SK-N-SH treated with all-trans-retinoic acid at 6 μM for 48 hours (cell line): ENCODE results near the gene SPATA25.

Source experiments
- ATAC-seq: fragments of 200-7000 bp; cut with Tn5 transposase; 3 replicates; pipeline ENCODE4 v1.9.1; 2020; ENCODE audit warnings: mild to moderate bottlenecking, moderate library complexity
- ARNTL ChIP-seq: fragments of 450-650 bp; formaldehyde crosslinking; IDR thresholded peaks from 2 replicates; pipeline ENCODE4 v1.5.0; 2020; ENCODE audit warnings: low read depth, mild to moderate bottlenecking, moderate library complexity, borderline replicate concordance
- CSDC2 ChIP-seq: fragments of 250-450 bp; sonication (Bioruptor Pico); IDR thresholded peaks from 2 replicates; pipeline ENCODE4 v1.5.0; 2020; ENCODE audit warnings: mild to moderate bottlenecking, moderate library complexity
- ESRRG ChIP-seq: fragments of 250-450 bp; sonication (Bioruptor Pico); IDR thresholded peaks from 2 replicates; pipeline ENCODE4 v1.6.1; 2021; ENCODE audit warnings: mild to moderate bottlenecking
- GLIS3 ChIP-seq: fragments of 250-450 bp; sonication (Bioruptor Pico); IDR thresholded peaks from 2 replicates; pipeline ENCODE4 v1.5.0; 2020; ENCODE audit warnings: mild to moderate bottlenecking, moderate library complexity
- ISL1 ChIP-seq: fragments of 250-450 bp; sonication (Bioruptor Pico); IDR thresholded peaks from 2 replicates; pipeline ENCODE4 v2.1.2; 2022; ENCODE audit warnings: mild to moderate bottlenecking, moderate library complexity
- OSR1 ChIP-seq: fragments of 250-450 bp; sonication (Bioruptor Pico); IDR thresholded peaks from 2 replicates; pipeline ENCODE4 v1.8.0; 2022; ENCODE audit warnings: moderate library complexity, mild to moderate bottlenecking, inconsistent platforms
- PPARA ChIP-seq: fragments of 250-450 bp; sonication (Bioruptor Pico); IDR thresholded peaks from 2 replicates; pipeline ENCODE4 v1.5.0; 2020; ENCODE audit warnings: mild to moderate bottlenecking, borderline replicate concordance
- RARB ChIP-seq: fragments of 250-450 bp; sonication (Bioruptor Pico); IDR thresholded peaks from 2 replicates; pipeline ENCODE4 v1.8.0; 2021; ENCODE audit warnings: mild to moderate bottlenecking, moderate library complexity
- SNAI2 ChIP-seq: fragments of 250-450 bp; sonication (Bioruptor Pico); IDR thresholded peaks from 2 replicates; pipeline ENCODE4 v1.5.0; 2020; ENCODE audit warnings: mild to moderate bottlenecking, moderate library complexity
- TCF4 ChIP-seq: fragments of 250-450 bp; sonication (Bioruptor Pico); IDR thresholded peaks from 2 replicates; pipeline ENCODE4 v1.8.0; 2021; ENCODE audit warnings: mild to moderate bottlenecking, moderate library complexity, borderline replicate concordance
- TOX ChIP-seq: fragments of 250-450 bp; sonication (Bioruptor Pico); IDR thresholded peaks from 2 replicates; pipeline ENCODE4 v1.8.0; 2021; ENCODE audit warnings: mild to moderate bottlenecking, moderate library complexity, borderline replicate concordance
- ZC3H10 ChIP-seq: fragments of 250-450 bp; sonication (Bioruptor Pico); IDR thresholded peaks from 2 replicates; pipeline ENCODE4 v1.5.1; 2021; ENCODE audit warnings: mild to moderate bottlenecking, moderate library complexity
- ZFP30 ChIP-seq: fragments of 450-650 bp; formaldehyde crosslinking; IDR thresholded peaks from 2 replicates; pipeline ENCODE4 v1.5.0; 2022; ENCODE audit warnings: mild to moderate bottlenecking, moderate library complexity
- ZNF565 ChIP-seq: fragments of 450-650 bp; formaldehyde crosslinking; conservative IDR thresholded peaks from 2 replicates; pipeline ENCODE4 v1.5.0; 2020; ENCODE audit warnings: low read depth, mild to moderate bottlenecking, moderate library complexity
- ZNF70 ChIP-seq: fragments of 450-650 bp; formaldehyde crosslinking; IDR thresholded peaks from 2 replicates; pipeline ENCODE4 v1.5.0; 2020; ENCODE audit warnings: mild to moderate bottlenecking, moderate library complexity
- ZNF8 ChIP-seq: fragments of 450-650 bp; formaldehyde crosslinking; IDR thresholded peaks from 2 replicates; pipeline ENCODE4 v1.5.0; 2020; ENCODE audit warnings: mild to moderate bottlenecking, moderate library complexity
- TF ChIP-seq, protein P1 (sequence below): fragments of 250-450 bp; sonication (Bioruptor Pico); IDR thresholded peaks from 2 replicates; pipeline ENCODE4 v1.5.1; 2020; ENCODE audit warnings: low read depth, mild to moderate bottlenecking, moderate library complexity
- TF ChIP-seq, protein P2 (sequence below): fragments of 250-450 bp; sonication (Bioruptor Pico); IDR thresholded peaks from 2 replicates; pipeline ENCODE4 v1.5.1; 2021; ENCODE audit warnings: mild to moderate bottlenecking, moderate library complexity
- TF ChIP-seq, protein P3 (sequence below): fragments of 250-450 bp; sonication (Bioruptor Pico); IDR thresholded peaks from 2 replicates; pipeline ENCODE4 v1.8.0; 2020; ENCODE audit warnings: mild to moderate bottlenecking, moderate library complexity, borderline replicate concordance
- TF ChIP-seq, protein P4 (sequence below): fragments of 250-450 bp; sonication (Bioruptor Pico); IDR thresholded peaks from 2 replicates; pipeline ENCODE4 v1.5.0; 2020; ENCODE audit warnings: mild to moderate bottlenecking, moderate library complexity
- TF ChIP-seq, protein P5 (sequence below): fragments of 250-450 bp; sonication (Bioruptor Pico); IDR thresholded peaks from 2 replicates; pipeline ENCODE4 v1.8.0; 2021; ENCODE audit warnings: low read depth, mild to moderate bottlenecking, moderate library complexity, borderline replicate concordance

The SPATA25 gene

DNA sequence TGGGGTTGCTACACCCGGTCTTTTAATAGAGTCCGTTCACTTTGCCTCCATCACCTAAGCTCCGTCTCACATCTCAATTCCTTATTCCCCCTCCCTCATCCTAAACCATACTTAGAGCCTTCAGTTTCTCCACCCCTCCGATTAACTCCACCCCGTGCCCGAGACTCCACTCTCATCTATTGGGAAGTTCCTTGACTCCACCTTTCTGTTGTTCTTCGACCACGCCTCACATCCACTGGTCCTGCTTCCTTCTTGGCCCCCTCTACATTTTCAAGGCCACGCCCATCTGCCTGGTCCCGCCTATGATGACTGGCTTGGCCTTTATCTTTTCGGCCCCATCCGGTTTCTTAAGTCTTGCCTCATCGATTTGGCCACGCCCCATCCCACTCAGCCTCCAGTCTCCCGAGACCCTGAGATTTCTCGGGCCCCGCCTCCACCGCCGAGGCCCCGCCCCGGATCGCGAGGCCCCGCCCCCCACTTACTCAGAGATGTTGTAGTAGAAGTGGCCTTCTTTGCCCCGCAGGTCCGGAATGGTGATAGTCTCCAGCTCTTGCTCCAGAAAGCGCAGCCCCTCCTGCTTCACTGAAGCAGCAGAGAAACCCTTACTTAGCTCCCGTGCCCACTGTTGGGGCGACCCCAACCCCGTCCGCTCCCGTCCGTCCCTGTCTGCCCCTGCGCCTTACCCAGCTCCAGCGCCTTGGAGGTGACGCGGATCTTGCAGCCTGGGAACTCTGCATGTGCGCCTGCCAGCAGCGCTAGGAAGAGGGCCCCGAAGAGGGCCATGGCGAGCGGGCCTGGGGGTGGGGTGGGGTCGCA is 23.5 kb upstream of the SPATA25 start:
- peak; percentile 90 for ATAC-seq
- TF ChIP-seq, protein P1, sequence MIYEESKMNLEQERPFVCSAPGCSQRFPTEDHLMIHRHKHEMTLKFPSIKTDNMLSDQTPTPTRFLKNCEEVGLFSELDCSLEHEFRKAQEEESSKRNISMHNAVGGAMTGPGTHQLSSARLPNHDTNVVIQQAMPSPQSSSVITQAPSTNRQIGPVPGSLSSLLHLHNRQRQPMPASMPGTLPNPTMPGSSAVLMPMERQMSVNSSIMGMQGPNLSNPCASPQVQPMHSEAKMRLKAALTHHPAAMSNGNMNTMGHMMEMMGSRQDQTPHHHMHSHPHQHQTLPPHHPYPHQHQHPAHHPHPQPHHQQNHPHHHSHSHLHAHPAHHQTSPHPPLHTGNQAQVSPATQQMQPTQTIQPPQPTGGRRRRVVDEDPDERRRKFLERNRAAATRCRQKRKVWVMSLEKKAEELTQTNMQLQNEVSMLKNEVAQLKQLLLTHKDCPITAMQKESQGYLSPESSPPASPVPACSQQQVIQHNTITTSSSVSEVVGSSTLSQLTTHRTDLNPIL (CRISPR knock-in tag): no peak
- no peak for TF ChIP-seq PPARA (CRISPR knock-in tag)
- no peak for TF ChIP-seq ESRRG (CRISPR knock-in tag)
- TF ChIP-seq ZNF70 (CRISPR knock-in tag): no peak
- no peak for TF ChIP-seq TCF4 (CRISPR knock-in tag)
- TF ChIP-seq, protein P2, sequence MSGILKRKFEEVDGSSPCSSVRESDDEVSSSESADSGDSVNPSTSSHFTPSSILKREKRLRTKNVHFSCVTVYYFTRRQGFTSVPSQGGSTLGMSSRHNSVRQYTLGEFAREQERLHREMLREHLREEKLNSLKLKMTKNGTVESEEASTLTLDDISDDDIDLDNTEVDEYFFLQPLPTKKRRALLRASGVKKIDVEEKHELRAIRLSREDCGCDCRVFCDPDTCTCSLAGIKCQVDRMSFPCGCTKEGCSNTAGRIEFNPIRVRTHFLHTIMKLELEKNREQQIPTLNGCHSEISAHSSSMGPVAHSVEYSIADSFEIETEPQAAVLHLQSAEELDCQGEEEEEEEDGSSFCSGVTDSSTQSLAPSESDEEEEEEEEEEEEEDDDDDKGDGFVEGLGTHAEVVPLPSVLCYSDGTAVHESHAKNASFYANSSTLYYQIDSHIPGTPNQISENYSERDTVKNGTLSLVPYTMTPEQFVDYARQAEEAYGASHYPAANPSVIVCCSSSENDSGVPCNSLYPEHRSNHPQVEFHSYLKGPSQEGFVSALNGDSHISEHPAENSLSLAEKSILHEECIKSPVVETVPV (CRISPR knock-in tag): no peak
- TF ChIP-seq OSR1 (CRISPR knock-in tag): no peak
- TF ChIP-seq, protein P3, sequence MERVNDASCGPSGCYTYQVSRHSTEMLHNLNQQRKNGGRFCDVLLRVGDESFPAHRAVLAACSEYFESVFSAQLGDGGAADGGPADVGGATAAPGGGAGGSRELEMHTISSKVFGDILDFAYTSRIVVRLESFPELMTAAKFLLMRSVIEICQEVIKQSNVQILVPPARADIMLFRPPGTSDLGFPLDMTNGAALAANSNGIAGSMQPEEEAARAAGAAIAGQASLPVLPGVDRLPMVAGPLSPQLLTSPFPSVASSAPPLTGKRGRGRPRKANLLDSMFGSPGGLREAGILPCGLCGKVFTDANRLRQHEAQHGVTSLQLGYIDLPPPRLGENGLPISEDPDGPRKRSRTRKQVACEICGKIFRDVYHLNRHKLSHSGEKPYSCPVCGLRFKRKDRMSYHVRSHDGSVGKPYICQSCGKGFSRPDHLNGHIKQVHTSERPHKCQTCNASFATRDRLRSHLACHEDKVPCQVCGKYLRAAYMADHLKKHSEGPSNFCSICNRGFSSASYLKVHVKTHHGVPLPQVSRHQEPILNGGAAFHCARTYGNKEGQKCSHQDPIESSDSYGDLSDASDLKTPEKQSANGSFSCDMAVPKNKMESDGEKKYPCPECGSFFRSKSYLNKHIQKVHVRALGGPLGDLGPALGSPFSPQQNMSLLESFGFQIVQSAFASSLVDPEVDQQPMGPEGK (CRISPR knock-in tag): no peak
- TF ChIP-seq ZFP30 (CRISPR knock-in tag): no peak
- TF ChIP-seq ARNTL (CRISPR knock-in tag): no peak
- TF ChIP-seq, protein P4, sequence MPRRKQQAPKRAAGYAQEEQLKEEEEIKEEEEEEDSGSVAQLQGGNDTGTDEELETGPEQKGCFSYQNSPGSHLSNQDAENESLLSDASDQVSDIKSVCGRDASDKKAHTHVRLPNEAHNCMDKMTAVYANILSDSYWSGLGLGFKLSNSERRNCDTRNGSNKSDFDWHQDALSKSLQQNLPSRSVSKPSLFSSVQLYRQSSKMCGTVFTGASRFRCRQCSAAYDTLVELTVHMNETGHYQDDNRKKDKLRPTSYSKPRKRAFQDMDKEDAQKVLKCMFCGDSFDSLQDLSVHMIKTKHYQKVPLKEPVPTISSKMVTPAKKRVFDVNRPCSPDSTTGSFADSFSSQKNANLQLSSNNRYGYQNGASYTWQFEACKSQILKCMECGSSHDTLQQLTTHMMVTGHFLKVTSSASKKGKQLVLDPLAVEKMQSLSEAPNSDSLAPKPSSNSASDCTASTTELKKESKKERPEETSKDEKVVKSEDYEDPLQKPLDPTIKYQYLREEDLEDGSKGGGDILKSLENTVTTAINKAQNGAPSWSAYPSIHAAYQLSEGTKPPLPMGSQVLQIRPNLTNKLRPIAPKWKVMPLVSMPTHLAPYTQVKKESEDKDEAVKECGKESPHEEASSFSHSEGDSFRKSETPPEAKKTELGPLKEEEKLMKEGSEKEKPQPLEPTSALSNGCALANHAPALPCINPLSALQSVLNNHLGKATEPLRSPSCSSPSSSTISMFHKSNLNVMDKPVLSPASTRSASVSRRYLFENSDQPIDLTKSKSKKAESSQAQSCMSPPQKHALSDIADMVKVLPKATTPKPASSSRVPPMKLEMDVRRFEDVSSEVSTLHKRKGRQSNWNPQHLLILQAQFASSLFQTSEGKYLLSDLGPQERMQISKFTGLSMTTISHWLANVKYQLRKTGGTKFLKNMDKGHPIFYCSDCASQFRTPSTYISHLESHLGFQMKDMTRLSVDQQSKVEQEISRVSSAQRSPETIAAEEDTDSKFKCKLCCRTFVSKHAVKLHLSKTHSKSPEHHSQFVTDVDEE (CRISPR knock-in tag): no peak
- TF ChIP-seq ZNF565 (CRISPR knock-in tag): no peak
- TF ChIP-seq GLIS3 (CRISPR knock-in tag): no peak
- TF ChIP-seq RARB (CRISPR knock-in tag): no peak
- TF ChIP-seq CSDC2: no peak
- TF ChIP-seq TOX (CRISPR knock-in tag): no peak
- TF ChIP-seq, protein P5, sequence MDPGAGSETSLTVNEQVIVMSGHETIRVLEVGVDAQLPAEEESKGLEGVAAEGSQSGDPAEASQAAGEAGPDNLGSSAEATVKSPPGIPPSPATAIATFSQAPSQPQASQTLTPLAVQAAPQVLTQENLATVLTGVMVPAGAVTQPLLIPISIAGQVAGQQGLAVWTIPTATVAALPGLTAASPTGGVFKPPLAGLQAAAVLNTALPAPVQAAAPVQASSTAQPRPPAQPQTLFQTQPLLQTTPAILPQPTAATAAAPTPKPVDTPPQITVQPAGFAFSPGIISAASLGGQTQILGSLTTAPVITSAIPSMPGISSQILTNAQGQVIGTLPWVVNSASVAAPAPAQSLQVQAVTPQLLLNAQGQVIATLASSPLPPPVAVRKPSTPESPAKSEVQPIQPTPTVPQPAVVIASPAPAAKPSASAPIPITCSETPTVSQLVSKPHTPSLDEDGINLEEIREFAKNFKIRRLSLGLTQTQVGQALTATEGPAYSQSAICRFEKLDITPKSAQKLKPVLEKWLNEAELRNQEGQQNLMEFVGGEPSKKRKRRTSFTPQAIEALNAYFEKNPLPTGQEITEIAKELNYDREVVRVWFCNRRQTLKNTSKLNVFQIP (CRISPR knock-in tag): no peak
- TF ChIP-seq ISL1 (CRISPR knock-in tag): no peak
- TF ChIP-seq ZC3H10: no peak
- TF ChIP-seq SNAI2 (CRISPR knock-in tag): no peak

DNA sequence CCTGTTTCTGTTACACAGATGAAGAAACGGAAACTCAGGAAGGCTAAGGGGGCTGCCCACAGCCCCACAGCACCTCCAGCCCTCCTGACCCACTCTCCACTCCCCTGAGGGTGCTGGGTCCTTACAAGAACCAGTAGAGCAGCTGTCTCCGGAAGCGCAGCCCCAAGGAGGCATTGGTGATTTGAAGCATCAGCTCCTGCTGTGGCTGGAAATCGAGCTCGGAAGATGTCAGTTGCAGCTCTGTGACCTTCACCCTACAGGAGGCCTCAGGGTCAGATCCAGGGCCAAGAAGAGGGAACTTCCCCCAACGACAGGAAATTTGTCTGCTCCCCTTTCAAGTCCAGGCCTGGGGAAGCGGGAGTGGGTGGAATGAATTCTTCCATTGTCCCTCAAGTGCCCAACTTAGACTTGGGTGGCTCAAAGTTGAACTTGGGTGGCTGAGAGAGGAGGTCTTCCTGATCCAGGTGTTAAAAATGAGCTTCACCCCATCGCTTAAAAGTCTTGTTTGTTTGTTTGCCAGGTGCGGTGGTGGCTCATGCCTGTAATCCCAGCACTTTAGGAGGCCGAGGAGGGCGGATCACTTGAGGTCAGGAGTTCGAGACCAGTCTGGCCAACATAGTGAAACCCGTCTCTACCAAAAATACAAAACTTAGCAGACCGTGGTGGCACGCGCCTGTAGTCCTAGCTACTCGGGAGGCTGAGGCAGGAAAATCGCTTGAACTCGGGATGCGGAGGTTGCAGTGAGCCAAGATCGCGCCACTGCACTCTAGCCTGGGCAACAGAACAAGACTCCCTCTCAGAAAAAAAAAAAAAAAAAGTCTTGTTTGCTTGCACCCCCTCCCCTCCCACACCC is 22.6 kb upstream of the SPATA25 start:
- no peak for TF ChIP-seq ZNF8 (CRISPR knock-in tag)
- TF ChIP-seq ARNTL (CRISPR knock-in tag): no peak
- no peak for TF ChIP-seq ZFP30 (CRISPR knock-in tag)
- TF ChIP-seq, protein P5 (CRISPR knock-in tag): no peak
- TF ChIP-seq, all 23 proteins: peak for 0
- no peak for ATAC-seq
